ENCODE measurements around the gene S100A14. TPM values are rescaled to one million over a fixed set of nuclear protein-coding genes. Genes with fewer than 3 reads are reported as not detected.

The S100A14 gene
- polyA plus RNA-seq, 1 donor from 2014 or later = not detected

DNA sequence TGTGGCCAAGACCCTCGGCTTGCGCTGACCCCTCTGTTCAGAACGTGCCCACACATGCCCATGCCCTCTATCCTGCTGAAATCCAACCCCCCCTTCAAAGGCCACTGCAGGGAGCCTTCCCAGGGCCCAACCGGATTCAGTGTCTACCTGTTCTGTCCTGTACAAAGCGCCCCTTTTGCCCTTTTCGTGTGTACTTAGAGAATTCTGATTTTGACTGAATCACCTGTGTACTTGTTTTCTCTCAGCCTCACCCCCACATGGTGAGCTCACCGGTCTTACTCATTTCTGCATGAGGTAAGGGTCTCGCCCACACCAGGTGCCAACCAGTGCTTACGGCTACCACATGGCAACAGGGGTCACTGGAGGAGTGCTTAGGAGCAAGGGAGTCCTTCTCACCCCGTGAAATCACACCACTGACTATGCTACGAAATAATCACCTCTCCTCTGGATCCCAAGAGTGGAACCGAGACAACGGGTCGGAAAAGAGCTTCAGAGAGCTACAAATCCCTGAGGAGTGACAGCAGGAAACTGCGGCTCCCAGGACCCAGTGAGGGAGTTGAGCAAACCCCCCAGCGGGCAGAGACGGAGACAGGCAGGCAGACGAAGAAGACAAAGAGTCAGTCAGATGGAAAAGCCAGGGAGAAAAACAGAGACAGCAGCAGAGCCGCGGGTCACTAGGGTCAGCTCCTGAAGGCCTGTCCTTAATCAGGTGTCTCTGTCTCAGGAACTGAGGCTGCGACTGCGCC lies 48.3 kb downstream of the S100A14 start:
- TF ChIP-seq SMC3 (conservative IDR thresholded peaks at IDR 0.05; ENCODE audit: poor library complexity) (no peak), TAF1 (IDR thresholded peaks at IDR 0.05; ENCODE audit: low read depth) (no peak), EP300 (conservative IDR thresholded peaks at IDR 0.05; ENCODE audit: poor library complexity, severe bottlenecking) (no peak), MXI1 (conservative IDR thresholded peaks at IDR 0.05; ENCODE audit: poor library complexity, severe bottlenecking) (no peak), EZH2 (IDR thresholded peaks at IDR 0.05; ENCODE audit: borderline replicate concordance, insufficient read depth, low read length, poor library complexity, severe bottlenecking) (no peak), RAD21 (conservative IDR thresholded peaks at IDR 0.05) (no peak), POLR2AphosphoS5 (IDR thresholded peaks at IDR 0.05) (no peak)
- TF ChIP-seq, protein P1, sequence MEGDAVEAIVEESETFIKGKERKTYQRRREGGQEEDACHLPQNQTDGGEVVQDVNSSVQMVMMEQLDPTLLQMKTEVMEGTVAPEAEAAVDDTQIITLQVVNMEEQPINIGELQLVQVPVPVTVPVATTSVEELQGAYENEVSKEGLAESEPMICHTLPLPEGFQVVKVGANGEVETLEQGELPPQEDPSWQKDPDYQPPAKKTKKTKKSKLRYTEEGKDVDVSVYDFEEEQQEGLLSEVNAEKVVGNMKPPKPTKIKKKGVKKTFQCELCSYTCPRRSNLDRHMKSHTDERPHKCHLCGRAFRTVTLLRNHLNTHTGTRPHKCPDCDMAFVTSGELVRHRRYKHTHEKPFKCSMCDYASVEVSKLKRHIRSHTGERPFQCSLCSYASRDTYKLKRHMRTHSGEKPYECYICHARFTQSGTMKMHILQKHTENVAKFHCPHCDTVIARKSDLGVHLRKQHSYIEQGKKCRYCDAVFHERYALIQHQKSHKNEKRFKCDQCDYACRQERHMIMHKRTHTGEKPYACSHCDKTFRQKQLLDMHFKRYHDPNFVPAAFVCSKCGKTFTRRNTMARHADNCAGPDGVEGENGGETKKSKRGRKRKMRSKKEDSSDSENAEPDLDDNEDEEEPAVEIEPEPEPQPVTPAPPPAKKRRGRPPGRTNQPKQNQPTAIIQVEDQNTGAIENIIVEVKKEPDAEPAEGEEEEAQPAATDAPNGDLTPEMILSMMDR (IDR thresholded peaks at IDR 0.05; ENCODE audit: poor library complexity, severe bottlenecking) = no peak
- TF ChIP-seq, protein P2, sequence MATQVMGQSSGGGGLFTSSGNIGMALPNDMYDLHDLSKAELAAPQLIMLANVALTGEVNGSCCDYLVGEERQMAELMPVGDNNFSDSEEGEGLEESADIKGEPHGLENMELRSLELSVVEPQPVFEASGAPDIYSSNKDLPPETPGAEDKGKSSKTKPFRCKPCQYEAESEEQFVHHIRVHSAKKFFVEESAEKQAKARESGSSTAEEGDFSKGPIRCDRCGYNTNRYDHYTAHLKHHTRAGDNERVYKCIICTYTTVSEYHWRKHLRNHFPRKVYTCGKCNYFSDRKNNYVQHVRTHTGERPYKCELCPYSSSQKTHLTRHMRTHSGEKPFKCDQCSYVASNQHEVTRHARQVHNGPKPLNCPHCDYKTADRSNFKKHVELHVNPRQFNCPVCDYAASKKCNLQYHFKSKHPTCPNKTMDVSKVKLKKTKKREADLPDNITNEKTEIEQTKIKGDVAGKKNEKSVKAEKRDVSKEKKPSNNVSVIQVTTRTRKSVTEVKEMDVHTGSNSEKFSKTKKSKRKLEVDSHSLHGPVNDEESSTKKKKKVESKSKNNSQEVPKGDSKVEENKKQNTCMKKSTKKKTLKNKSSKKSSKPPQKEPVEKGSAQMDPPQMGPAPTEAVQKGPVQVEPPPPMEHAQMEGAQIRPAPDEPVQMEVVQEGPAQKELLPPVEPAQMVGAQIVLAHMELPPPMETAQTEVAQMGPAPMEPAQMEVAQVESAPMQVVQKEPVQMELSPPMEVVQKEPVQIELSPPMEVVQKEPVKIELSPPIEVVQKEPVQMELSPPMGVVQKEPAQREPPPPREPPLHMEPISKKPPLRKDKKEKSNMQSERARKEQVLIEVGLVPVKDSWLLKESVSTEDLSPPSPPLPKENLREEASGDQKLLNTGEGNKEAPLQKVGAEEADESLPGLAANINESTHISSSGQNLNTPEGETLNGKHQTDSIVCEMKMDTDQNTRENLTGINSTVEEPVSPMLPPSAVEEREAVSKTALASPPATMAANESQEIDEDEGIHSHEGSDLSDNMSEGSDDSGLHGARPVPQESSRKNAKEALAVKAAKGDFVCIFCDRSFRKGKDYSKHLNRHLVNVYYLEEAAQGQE (IDR thresholded peaks at IDR 0.05; ENCODE audit: borderline replicate concordance) = no peak
- Histone ChIP-seq H3K79me2 (replicated peaks; ENCODE audit: insufficient read depth, low read length) (no peaks in the 10 kb centered on the region), H2AFZ (ENCODE audit: low read depth, low read length) (no peak overlapping the region), H3K9me3 (ENCODE audit: low read length) (no peaks in the 10 kb centered on the region), H3K9me2 (ENCODE audit: insufficient read depth, low read length) (no peaks in the 10 kb centered on the region), H3K4me3 (ENCODE audit: low read length) (no peak overlapping the region), H4K20me1 (ENCODE audit: insufficient read depth) (no peaks in the 10 kb centered on the region), H3K36me3 (ENCODE audit: insufficient read depth, low read length) (no peaks in the 10 kb centered on the region), H3K27me3 (ENCODE audit: insufficient read depth, low read depth, low read length) (no peaks in the 10 kb centered on the region), H3K4me2 (ENCODE audit: low read length) (no peak overlapping the region), H3K9ac (ENCODE audit: low read length) (no peak overlapping the region), H3F3A (ENCODE audit: insufficient read depth, low read length, poor library complexity, severe bottlenecking) (no peaks in the 10 kb centered on the region), H3K27ac (ENCODE audit: low read length) (no peak overlapping the region)

DNA sequence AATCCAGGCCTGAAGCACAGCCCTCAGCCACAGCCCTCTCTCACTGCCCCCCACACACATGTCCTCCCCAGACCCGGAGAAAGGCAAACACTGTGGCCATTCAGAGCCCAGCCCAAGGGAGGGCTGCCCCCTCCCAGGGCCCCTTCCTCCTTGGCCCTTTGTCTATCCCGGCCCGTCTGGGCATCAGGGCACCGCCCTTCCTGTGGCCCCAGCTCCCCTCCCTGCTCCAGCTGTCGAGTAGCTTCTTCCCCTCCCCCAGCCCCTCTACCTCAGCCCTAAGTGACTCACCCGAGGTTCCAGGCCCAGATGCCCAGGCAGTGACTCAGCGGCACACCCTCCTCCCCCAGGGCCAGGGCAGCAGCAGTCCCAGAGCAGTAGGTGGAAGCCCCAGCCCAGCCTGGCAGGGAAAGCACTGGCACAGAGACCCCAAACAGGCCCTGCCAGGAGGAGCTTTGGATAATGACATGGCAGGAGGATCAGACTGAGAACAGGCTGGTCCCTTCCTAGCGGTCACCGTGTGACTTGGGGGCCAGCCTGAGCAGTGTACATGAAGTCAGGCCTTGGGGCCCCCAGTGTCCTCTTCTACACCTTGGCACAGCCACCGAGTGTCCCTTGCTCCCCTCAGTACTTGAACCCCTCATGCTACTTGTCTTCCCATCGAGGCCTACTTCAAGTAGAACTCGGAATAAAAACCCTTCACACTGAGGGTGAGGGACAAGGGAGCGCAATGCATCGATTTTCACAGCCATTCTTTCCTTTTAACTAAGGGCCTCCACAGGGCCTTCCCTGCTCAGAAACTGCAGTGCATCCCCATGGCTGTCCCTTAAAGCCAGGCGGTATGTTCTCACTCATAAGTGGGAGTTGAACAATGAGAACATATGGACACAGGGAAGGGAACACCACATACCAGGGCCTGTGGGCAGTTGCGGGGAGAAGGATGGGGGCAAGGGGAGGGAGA lies 49.4 kb downstream of the S100A14 start:
- Histone ChIP-seq H2AFZ (ENCODE audit: low read depth, low read length) (no peak overlapping the region), H3K9ac (ENCODE audit: low read length) (no peak overlapping the region)

More for the DNA sequence above, 49.4 kb downstream of the S100A14 start:
- H3K4me2 ChIP-seq (ENCODE audit: low read length) = no peak overlapping the region
- no peaks in the 10 kb centered on the region for H4K20me1 ChIP-seq (ENCODE audit: insufficient read depth)
- no peaks in the 10 kb centered on the region for H3K36me3 ChIP-seq (ENCODE audit: insufficient read depth, low read length)
- H3K4me3 ChIP-seq (ENCODE audit: low read length) = no peak overlapping the region
- no peaks in the 10 kb centered on the region for H3K9me2 ChIP-seq (ENCODE audit: insufficient read depth, low read length)
- no peak for TF ChIP-seq MXI1 (conservative IDR thresholded peaks at IDR 0.05; ENCODE audit: poor library complexity, severe bottlenecking)
- TF ChIP-seq TAF1 (IDR thresholded peaks at IDR 0.05; ENCODE audit: low read depth) = no peak
- TF ChIP-seq EP300 (conservative IDR thresholded peaks at IDR 0.05; ENCODE audit: poor library complexity, severe bottlenecking) = no peak
- no peak for TF ChIP-seq POLR2AphosphoS5 (IDR thresholded peaks at IDR 0.05)
- TF ChIP-seq, protein P1 (IDR thresholded peaks at IDR 0.05; ENCODE audit: poor library complexity, severe bottlenecking) = no peak
- H3K79me2 ChIP-seq (replicated peaks; ENCODE audit: insufficient read depth, low read length) = no peaks in the 10 kb centered on the region
- no peaks in the 10 kb centered on the region for H3K9me3 ChIP-seq (ENCODE audit: low read length)
- H3K27ac ChIP-seq (ENCODE audit: low read length) = no peak overlapping the region
- H3K27me3 ChIP-seq (ENCODE audit: insufficient read depth, low read depth, low read length) = no peaks in the 10 kb centered on the region
- H3F3A ChIP-seq (ENCODE audit: insufficient read depth, low read length, poor library complexity, severe bottlenecking) = no peaks in the 10 kb centered on the region
